Stomach (tissue), 9 donors: ENCODE results near the gene TMEM54. TPM values are rescaled to one million over a fixed set of nuclear protein-coding genes. Genes with fewer than 3 reads are reported as not detected.

Experiments
- DNase-seq, 2 donors: peaks; one replicate each; pipeline versions ENCODE4 v3.0.0 to v3.0.0-alpha.2; 2013 to 2019
- H3K27ac ChIP-seq, 5 donors: fragments of 200-600 bp in 4 of 5; sonication (generic) in 4 of 5; one replicate each; pipeline ENCODE4 v1.5.1; 2013 to 2019; ENCODE audit warnings: mild to moderate bottlenecking in 1 of 5, moderate library complexity in 1 of 5
- H3K27me3 ChIP-seq, 3 donors: fragments of 200-600 bp; sonication (generic); one replicate each; pipeline ENCODE4 v1.5.1; 2017 to 2019; ENCODE audit warnings: mixed run types in 1 of 3
- H3K36me3 ChIP-seq, 4 donors: fragments of 200-600 bp; sonication (generic); 1 replicate in 3 of 4; 2 replicates in 1 of 4; pipeline ENCODE4 v1.5.1; 2016 to 2019
- H3K4me1 ChIP-seq, 4 donors: fragments of 200-600 bp; sonication (generic); one replicate each; pipeline ENCODE4 v1.5.1; 2016 to 2019
- H3K4me3 ChIP-seq, 4 donors: fragments of 200-600 bp; sonication (generic) in 3 of 4; one replicate each; pipeline ENCODE4 v1.5.1; 2016 to 2019; ENCODE audit warnings: mild to moderate bottlenecking in 1 of 4
- H3K9me3 ChIP-seq, 4 donors: fragments of 200-600 bp; sonication (generic); one replicate each; pipeline ENCODE4 v1.5.1; 2016 to 2019
- CTCF ChIP-seq, 7 experiments: fragments of 450-650 bp in 4 of 7; fragments of 200-600 bp in 3 of 7; sonication (generic) in 3 of 7; IDR thresholded peaks; one replicate each; pipeline ENCODE4 v1.5.1; 2016 to 2019; ENCODE audit warnings: antibody characterized with exemption in 7 of 7, control low read depth in 2 of 7, mild to moderate bottlenecking in 1 of 7
- EP300 ChIP-seq: sonication (generic); formaldehyde crosslinking; IDR thresholded peaks from one replicate; pipeline ENCODE4 v1.6.1; 2017; ENCODE audit warnings: antibody characterized with exemption
- POLR2A ChIP-seq, 4 donors: fragments of 450-650 bp; IDR thresholded peaks; one replicate each; pipeline ENCODE4 v1.6.1; 2016; ENCODE audit warnings: antibody characterized with exemption in 4 of 4, control low read depth in 2 of 4, mild to moderate bottlenecking in 1 of 4, moderate library complexity in 1 of 4
- POLR2AphosphoS5 ChIP-seq, 3 donors: sonication (generic); formaldehyde crosslinking; IDR thresholded peaks; one replicate each; pipeline ENCODE4 v1.6.1; 2016; ENCODE audit warnings: antibody characterized with exemption in 3 of 3
- WGBS, 5 donors: extraction: QIAGEN DNeasy Blood & Tissue Kit in 3 of 5; methylation state at CpG; one replicate each; pipeline versions ENCODE4 v1.1.5 to v1.1.7; 2013 to 2018; 5-methylcytosine and 5-hydroxymethylcytosine counted together
- intact Hi-C: fragments of 100-400 bp; cut with DNase I; formaldehyde crosslinking; loops from one replicate; pipeline ENCODE4 v1.15.1; 2023; ENCODE audit warnings: low total_unique reads
- polyA plus RNA-seq, 3 donors: library from polyadenylated mRNA; stranded (reverse); fragments of 200-250 nt; gene quantifications; one replicate each; pipeline ENCODE4 v1.2.3, GENCODE V29; 2013
- total RNA-seq, 5 donors: library from RNA; depleted of rRNA; stranded (reverse); fragments of >200 nt; gene quantifications; one replicate each; pipeline versions ENCODE4 v1.1.0 to v1.2.3, GENCODE V29; 2014 to 2016
- donor health status: healthy with polysubstance abuse.
- donor health status: Bipolar disorder and iron deficiency.
- donor health status: healthy.

TMEM54 gene
- total and polyA plus RNA-seq, 8 donors: 34.9 to 408 (median 159) TPM

GRCh38 chr1:32894019-32894600 is 7.1 kb downstream of the TMEM54 start:
- TF ChIP-seq EP300 (no peak), POLR2A (IDR thresholded peaks at IDR 0.05) (no peak), CTCF (IDR thresholded peaks at IDR 0.05) (no peak), POLR2AphosphoS5 (IDR thresholded peaks at IDR 0.05) (no peak)
- intact Hi-C loops: no loop called here
- no peak overlapping the region for H3K27ac ChIP-seq
- H3K27me3 ChIP-seq: peaks cover 0 to 47% (median 16%) of the 10 kb centered on the region in 3 donors
- H3K9me3 ChIP-seq: no peaks in the 10 kb centered on the region
- peaks cover 0 to 33% (median 23%) of the 10 kb centered on the region in 4 donors for H3K36me3 ChIP-seq
- WGBS, 5 donors: 48 to 77% (median 69%) methylated on average over 4 to 8 of the region's 8 CpGs
- peaks cover 14 to 20% (median 20%) of the 10 kb centered on the region in 4 donors for H3K4me1 ChIP-seq
- peak overlapping the region in 3 of 4 donors; percentile 39 to 54 (median 47) for H3K4me3 ChIP-seq
- no peak for DNase-seq

DNA sequence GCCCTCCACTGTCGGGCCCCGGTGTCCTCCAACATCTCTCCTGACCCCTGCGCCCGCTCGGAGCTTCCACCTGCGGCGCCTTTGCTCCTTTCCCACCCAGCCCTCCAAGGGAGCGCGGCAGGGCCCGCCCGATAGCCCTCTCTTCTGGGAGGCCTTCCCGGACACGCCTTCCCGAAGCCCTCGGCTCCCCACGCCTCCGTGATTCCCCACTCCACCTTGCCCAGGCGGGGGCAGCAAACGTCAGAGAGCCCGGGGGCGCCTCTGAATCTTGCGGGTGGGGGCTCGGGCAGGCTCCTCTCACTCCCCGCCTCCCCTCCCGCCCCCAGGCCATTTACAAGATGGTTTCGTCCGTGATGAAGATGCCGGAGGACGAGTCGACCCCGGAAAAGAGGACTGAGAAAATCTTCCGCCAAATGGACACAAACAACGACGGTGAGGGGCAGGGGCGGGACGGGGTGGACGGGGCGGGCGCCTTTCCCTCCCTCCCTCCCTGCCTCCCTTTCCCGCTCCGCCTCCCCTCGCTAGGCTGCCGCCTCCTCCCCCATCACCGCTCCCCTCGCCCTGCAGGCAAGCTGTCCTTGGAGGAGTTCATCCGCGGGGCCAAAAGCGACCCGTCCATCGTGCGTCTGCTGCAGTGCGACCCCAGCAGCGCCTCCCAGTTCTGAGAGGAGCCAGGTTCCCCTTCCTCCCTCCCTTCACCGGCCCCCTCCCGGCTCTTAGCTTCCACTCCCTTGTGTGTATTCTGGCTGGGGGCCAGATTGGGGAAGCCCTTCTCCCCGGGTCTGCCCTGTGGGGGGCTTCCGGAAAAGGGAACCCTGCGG is 7.8 kb downstream of the TMEM54 start:
- WGBS, 5 donors: 1 to 3% (median 3%) methylated on average over 28 to 58 of the region's 58 CpGs
- peak in 1 of 7 experiments; percentile 2 for TF ChIP-seq CTCF (IDR thresholded peaks at IDR 0.05)
- no peak for TF ChIP-seq POLR2A (IDR thresholded peaks at IDR 0.05)
- TF ChIP-seq POLR2AphosphoS5 (IDR thresholded peaks at IDR 0.05): no peak
- TF ChIP-seq EP300: no peak
- DNase-seq: peak; percentile 48 to 79
- Histone ChIP-seq H3K36me3 (peaks cover 0 to 33% (median 22%) of the 10 kb centered on the region in 4 donors), H3K27ac (peak overlapping the region in 2 of 5 donors; percentile 33 to 34), H3K27me3 (peaks cover 0 to 54% (median 16%) of the 10 kb centered on the region in 3 donors), H3K4me1 (peaks cover 14 to 20% (median 20%) of the 10 kb centered on the region in 4 donors), H3K9me3 (no peaks in the 10 kb centered on the region), H3K4me3 (peak overlapping the region; percentile 39 to 54 (median 47))
- intact Hi-C loops: no loop called here

- no peaks in the 10 kb centered on the region for H3K9me3 ChIP-seq
- H3K27me3 ChIP-seq: peaks cover 0 to 63% (median 18%) of the 10 kb centered on the region in 3 donors
- peaks cover 0 to 26% (median 18%) of the 10 kb centered on the region in 4 donors for H3K36me3 ChIP-seq
- intact Hi-C loops: no loop called here
- DNase-seq: peak in 1 of 2 donors; percentile 80
- peak overlapping the region in 2 of 5 donors; percentile 33 to 34 for H3K27ac ChIP-seq
- H3K4me3 ChIP-seq: peak overlapping the region; percentile 39 to 54 (median 47)
- 17 to 48% (median 22%) methylated on average over 21 to 49 of the region's 49 CpGs for WGBS, 5 donors
- TF ChIP-seq CTCF (IDR thresholded peaks at IDR 0.05) (peak in 3 of 7 experiments; percentile 33 to 58 (median 35)), EP300 (no peak)
- peaks cover 14 to 20% (median 20%) of the 10 kb centered on the region in 4 donors for H3K4me1 ChIP-seq
Measured at GRCh38 chr1:32892368-32893197, 8.6 kb downstream of the TMEM54 start.

- DNase-seq: no peak
- no peaks in the 10 kb centered on the region for H3K9me3 ChIP-seq
- 86 to 100% (median 90%) methylated on average over 3 of the region's 3 CpGs for WGBS, 5 donors
- H3K4me1 ChIP-seq: peaks cover 14 to 23% (median 22%) of the 10 kb centered on the region in 4 donors
- no peak overlapping the region for H3K4me3 ChIP-seq
- no peak overlapping the region for H3K27ac ChIP-seq
- intact Hi-C loops: no loop called here
- no peak for TF ChIP-seq POLR2A (IDR thresholded peaks at IDR 0.05)
- TF ChIP-seq POLR2AphosphoS5 (IDR thresholded peaks at IDR 0.05): no peak
- TF ChIP-seq CTCF (IDR thresholded peaks at IDR 0.05): no peak
- TF ChIP-seq EP300: no peak
- H3K27me3 ChIP-seq: peaks cover 2 to 72% (median 28%) of the 10 kb centered on the region in 3 donors
- peaks cover 0 to 18% (median 14%) of the 10 kb centered on the region in 4 donors for H3K36me3 ChIP-seq
Measured at GRCh38 chr1:32891630-32892029, 9.6 kb downstream of the TMEM54 start.
